Right ventricle myocardium inferior (tissue), 1 donor: ENCODE data around the gene HS6ST3. TPM values are rescaled to one million over a fixed set of nuclear protein-coding genes. Genes with fewer than 3 reads are reported as not detected.
A peak's percentile ranks its signal among the peaks of the same experiment; 100 is the strongest.

Source experiments
- ATAC-seq: fragments of 200-7000 bp; cut with Tn5 transposase; one replicate; pipeline ENCODE4 v1.9.1; 2020; ENCODE audit warnings: mild to moderate bottlenecking, moderate library complexity
- DNase-seq: peaks from one replicate; pipeline ENCODE4 v3.0.0; 2021; ENCODE audit errors: missing footprints
- intact Hi-C: fragments of 100-400 bp; cut with DNase I; formaldehyde crosslinking; loops from one replicate; pipeline ENCODE4 v1.11.0; 2022
- total RNA-seq: library from RNA; stranded (reverse); fragmentation: NEBNext Ultra II Directional; extraction: Animal tissue kit (Norgen Biotek cat#: 25700); gene quantifications from one replicate; pipeline ENCODE4 v1.2.1, GENCODE V29; 2021
- donor health status: DM: no; HTN: yes; CAD: no; lungs with severe emphysema.

Gene HS6ST3
- total RNA-seq, 1 donor from 2014 or later: 1.4 TPM

- intact Hi-C loops: no loop called here
Measured at GRCh38 chr13:96181911-96182310, 92.0 kb downstream of the HS6ST3 start.

GRCh38 chr13:96185818-96186217 lies 95.9 kb downstream of the HS6ST3 start:
- intact Hi-C loops: no loop called here
- DNase-seq: no peak
- ATAC-seq: no peak

More at GRCh38 chr13:96181911-96182310, 92.0 kb downstream of the HS6ST3 start:
- ATAC-seq: peak; percentile 52
- no peak for DNase-seq

GRCh38 chr13:96191367-96191766 lies 101.5 kb downstream of the HS6ST3 start:
- ATAC-seq: no peak
- no peak for DNase-seq
- intact Hi-C loops: no loop called here

- ATAC-seq (no peak), DNase-seq (no peak)
- intact Hi-C loops: no loop called here
Measured at GRCh38 chr13:96193728-96194310, 103.9 kb downstream of the HS6ST3 start.

- no peak for DNase-seq
Measured at GRCh38 chr13:96198038-96198437, 108.1 kb downstream of the HS6ST3 start.

GRCh38 chr13:96199315-96199714 lies 109.4 kb downstream of the HS6ST3 start:
- no peak for DNase-seq
- intact Hi-C loops: no loop called here
- no peak for ATAC-seq

More at GRCh38 chr13:96198038-96198437, 108.1 kb downstream of the HS6ST3 start:
- ATAC-seq: no peak
- intact Hi-C loops: no loop called here

GRCh38 chr13:96200810-96201209 lies 110.9 kb downstream of the HS6ST3 start:
- intact Hi-C loops: no loop called here
- ATAC-seq: peak; percentile 20

GRCh38 chr13:96202315-96202714 lies 112.4 kb downstream of the HS6ST3 start:
- no peak for ATAC-seq
- intact Hi-C loops: no loop called here
- DNase-seq: no peak

More at GRCh38 chr13:96200810-96201209, 110.9 kb downstream of the HS6ST3 start:
- DNase-seq: no peak

GRCh38 chr13:96203471-96203870 lies 113.6 kb downstream of the HS6ST3 start:
- DNase-seq (no peak), ATAC-seq (no peak)
- intact Hi-C loops: no loop called here

GRCh38 chr13:96214824-96215445 lies 125.0 kb downstream of the HS6ST3 start:
- no peak for ATAC-seq
- no peak for DNase-seq
- intact Hi-C loops: no loop called here

- intact Hi-C loops: no loop called here
- ATAC-seq (no peak), DNase-seq (no peak)
Measured at GRCh38 chr13:96216543-96216942, 126.6 kb downstream of the HS6ST3 start.

GRCh38 chr13:96218475-96218874 lies 128.6 kb downstream of the HS6ST3 start:
- peak; percentile 55 for ATAC-seq
- no peak for DNase-seq
- intact Hi-C loops: no loop called here

- DNase-seq (no peak), ATAC-seq (no peak)
- intact Hi-C loops: loop anchor here (10.0 kb wide), 1 partner anchor 253 kb away; no protein-coding TSS in a partner anchor
Measured at GRCh38 chr13:96221471-96221870, 131.6 kb downstream of the HS6ST3 start.

GRCh38 chr13:96223231-96223630 lies 133.3 kb downstream of the HS6ST3 start:
- peak; percentile 44 for DNase-seq
- intact Hi-C loops: loop anchor here (10.0 kb wide), 1 partner anchor 252 kb away; no protein-coding TSS in a partner anchor
- peak; percentile 92 for ATAC-seq

- intact Hi-C loops: loop anchor here (2.0 to 10.0 kb wide), 2 partner anchors 211 to 245 kb away; no protein-coding TSS in a partner anchor
- DNase-seq (no peak), ATAC-seq (no peak)
Measured at GRCh38 chr13:96229356-96229755, 139.4 kb downstream of the HS6ST3 start.

GRCh38 chr13:96238241-96238640 lies 148.3 kb downstream of the HS6ST3 start:
- no peak for ATAC-seq
- no peak for DNase-seq
- intact Hi-C loops: no loop called here

- intact Hi-C loops: no loop called here
- no peak for ATAC-seq
- DNase-seq: no peak
Measured at GRCh38 chr13:96238861-96239260, 149.0 kb downstream of the HS6ST3 start.

- ATAC-seq (no peak), DNase-seq (no peak)
- intact Hi-C loops: no loop called here
Measured at GRCh38 chr13:96243376-96243775, 153.5 kb downstream of the HS6ST3 start.

- ATAC-seq: no peak
- no peak for DNase-seq
- intact Hi-C loops: no loop called here
Measured at GRCh38 chr13:96248103-96248502, 158.2 kb downstream of the HS6ST3 start.

GRCh38 chr13:96248996-96249395 lies 159.1 kb downstream of the HS6ST3 start:
- intact Hi-C loops: no loop called here
- no peak for ATAC-seq
- no peak for DNase-seq
